Ishikawa (cell line): ENCODE measurements around the gene ZNF319.

Experiments used
- CEBPB ChIP-seq: IDR thresholded peaks from 2 replicates; pipeline ENCODE4 v1.6.1; 2012
- CREB1 ChIP-seq: IDR thresholded peaks from 2 replicates; pipeline ENCODE4 v1.6.1; 2012; ENCODE audit warnings: low read depth
- EGR1 ChIP-seq: IDR thresholded peaks from 2 replicates; pipeline ENCODE4 v1.6.1; 2012
- EP300 ChIP-seq: IDR thresholded peaks from 2 replicates; pipeline ENCODE4 v1.6.1; 2012; ENCODE audit warnings: borderline replicate concordance
- FOXM1 ChIP-seq: IDR thresholded peaks from 2 replicates; pipeline ENCODE4 v1.6.1; 2012; ENCODE audit warnings: low read depth, borderline replicate concordance
- MAX ChIP-seq: IDR thresholded peaks from 2 replicates; pipeline ENCODE4 v1.6.1; 2012
- NFIC ChIP-seq: IDR thresholded peaks from 2 replicates; pipeline ENCODE4 v1.6.1; 2012
- RAD21 ChIP-seq: IDR thresholded peaks from 2 replicates; pipeline ENCODE4 v1.6.1; 2012; ENCODE audit warnings: low read depth
- REST ChIP-seq: IDR thresholded peaks from 2 replicates; pipeline ENCODE4 v1.6.1; 2012; ENCODE audit warnings: low read depth, mild to moderate bottlenecking
- TAF1 ChIP-seq: IDR thresholded peaks from 2 replicates; pipeline ENCODE4 v1.6.1; 2012; ENCODE audit warnings: low read depth, mild to moderate bottlenecking
- TCF12 ChIP-seq: IDR thresholded peaks from 2 replicates; pipeline ENCODE4 v1.6.1; 2012; ENCODE audit warnings: low read depth
- TEAD4 ChIP-seq: IDR thresholded peaks from 2 replicates; pipeline ENCODE4 v1.6.1; 2012
- USF1 ChIP-seq: IDR thresholded peaks from 2 replicates; pipeline ENCODE4 v1.6.1; 2012
- YY1 ChIP-seq: IDR thresholded peaks from 2 replicates; pipeline ENCODE4 v1.6.1; 2012; ENCODE audit warnings: low read depth
- ZBTB7A ChIP-seq: IDR thresholded peaks from 2 replicates; pipeline ENCODE4 v1.6.1; 2012; ENCODE audit warnings: low read depth

The ZNF319 gene

GRCh38 chr16:58047557-58048348 is 47.3 kb upstream of the ZNF319 start:
- no peak for TF ChIP-seq MAX
- no peak for TF ChIP-seq FOXM1

- no peak for TF ChIP-seq RAD21
- TF ChIP-seq TCF12: no peak
- TF ChIP-seq NFIC: no peak
- no peak for TF ChIP-seq CEBPB
- TF ChIP-seq REST: no peak
- TF ChIP-seq TEAD4: no peak
- no peak for TF ChIP-seq YY1
- TF ChIP-seq TAF1: no peak
Measured at GRCh38 chr16:58046936-58047335, 46.5 kb upstream of the ZNF319 start.

GRCh38 chr16:58046054-58046881 is 45.8 kb upstream of the ZNF319 start:
- TF ChIP-seq CEBPB (no peak), TCF12 (no peak), TEAD4 (no peak), REST (no peak), EGR1 (no peak), MAX (no peak), USF1 (no peak), ZBTB7A (no peak), YY1 (no peak), TAF1 (no peak), NFIC (no peak), EP300 (no peak), FOXM1 (no peak), RAD21 (no peak), CREB1 (no peak)

GRCh38 chr16:58045096-58045495 is 44.6 kb upstream of the ZNF319 start:
- no peak for TF ChIP-seq NFIC
- TF ChIP-seq ZBTB7A: no peak
- TF ChIP-seq USF1: no peak
- TF ChIP-seq CREB1: no peak
- no peak for TF ChIP-seq FOXM1
- TF ChIP-seq MAX: no peak

- TF ChIP-seq EGR1 (no peak), MAX (no peak)
Measured at GRCh38 chr16:58044266-58045019, 44.0 kb upstream of the ZNF319 start.
